SK-N-SH (cell line): ENCODE results near the gene EIF2B4. TPM values are rescaled to one million over a fixed set of nuclear protein-coding genes. Genes with fewer than 3 reads are reported as not detected.
A peak's percentile ranks its signal among the peaks of the same experiment; 100 is the strongest.

Experiments
- CTCF ChIA-PET: fragments of 300-600, 350-600 bp; formaldehyde crosslinking; extraction: SDS; loops from one replicate; lab custom pipeline; 2021; lab: Yijun Ruan, JAX
- POLR2A ChIA-PET: fragments of 350-600 bp; sonication (Branson Sonifier 250); formaldehyde crosslinking; extraction: SDS; loops from one replicate; lab custom pipeline; 2020; ENCODE audit warnings: antibody characterized with exemption, inconsistent platforms; lab: Yijun Ruan, JAX
- DNase-seq: peaks from one replicate; pipeline ENCODE4 v3.0.0; 2012
- H2AFZ ChIP-seq: fragments of 200-600 bp; sonication (generic); 2 replicates; pipeline ENCODE4 v1.8.1; 2016; ENCODE audit warnings: antibody characterized with exemption, mild to moderate bottlenecking, low read depth
- H3F3A ChIP-seq: fragments of 200-600 bp; sonication (generic); replicated peaks from 2 replicates; pipeline ENCODE3; 2016; ENCODE audit warnings: antibody characterized with exemption, mild to moderate bottlenecking; ENCODE audit not compliant: insufficient read depth
- H3K27ac ChIP-seq, 2 experiments: fragments of 200-500 bp in 1 of 2; fragments of 200-600 bp in 1 of 2; sonication (Bioruptor generic) in 1 of 2; sonication (generic), shearing (Covaris generic) in 1 of 2; 2 replicates each; pipeline versions ENCODE4 v1.5.1 to v1.6.1; 2014 to 2016; ENCODE audit warnings: low read depth in 2 of 2, inconsistent platforms in 1 of 2, low read length in 1 of 2, mild to moderate bottlenecking in 1 of 2, mixed read lengths in 1 of 2
- H3K27me3 ChIP-seq: fragments of 200-600 bp; sonication (generic), shearing (Covaris generic); 2 replicates; pipeline ENCODE4 v1.6.1; 2016; ENCODE audit warnings: mixed run types; ENCODE audit not compliant: insufficient read depth
- H3K36me3 ChIP-seq, 2 experiments: fragments of 200-500 bp in 1 of 2; fragments of 200-600 bp in 1 of 2; sonication (Bioruptor generic) in 1 of 2; sonication (generic) in 1 of 2; replicated peaks in 1 of 2; 2 replicates each; pipeline versions ENCODE3 to v1.5.1; 2014 to 2016; ENCODE audit warnings: low read length in 1 of 2, mild to moderate bottlenecking in 1 of 2; ENCODE audit not compliant: insufficient read depth in 2 of 2, control insufficient read depth in 1 of 2
- H3K4me1 ChIP-seq, 2 experiments: fragments of 200-500 bp in 1 of 2; fragments of 200-600 bp in 1 of 2; sonication (Bioruptor generic) in 1 of 2; sonication (generic), shearing (Covaris generic) in 1 of 2; 2 replicates each; pipeline versions ENCODE4 v1.5.1 to v1.6.1; 2014 to 2016; ENCODE audit warnings: low read depth in 1 of 2, low read length in 1 of 2, mixed run types in 1 of 2; ENCODE audit not compliant: insufficient read depth in 2 of 2, control insufficient read depth in 1 of 2
- H3K4me2 ChIP-seq: fragments of 200-600 bp; sonication (generic), shearing (Covaris generic); 2 replicates; pipeline ENCODE4 v1.6.1; 2017; ENCODE audit warnings: mixed run types
- H3K4me3 ChIP-seq, 2 experiments: fragments of 200-500 bp in 1 of 2; fragments of 200-600 bp in 1 of 2; sonication (Bioruptor generic) in 1 of 2; sonication (generic), shearing (Covaris generic) in 1 of 2; 2 replicates each; pipeline versions ENCODE4 v1.5.1 to v1.8.1; 2014 to 2016; ENCODE audit warnings: low read depth in 2 of 2, inconsistent platforms in 1 of 2, low read length in 1 of 2, mild to moderate bottlenecking in 1 of 2, mixed read lengths in 1 of 2, moderate library complexity in 1 of 2
- H3K79me2 ChIP-seq: fragments of 200-600 bp; sonication (generic); 2 replicates; pipeline ENCODE4 v1.8.1; 2017; ENCODE audit warnings: mild to moderate bottlenecking; ENCODE audit not compliant: insufficient read depth
- H3K9ac ChIP-seq: fragments of 200-600 bp; sonication (generic); 2 replicates; pipeline ENCODE4 v1.6.1; 2017; ENCODE audit warnings: mixed run types
- H3K9me2 ChIP-seq: fragments of 200-600 bp; sonication (generic); 2 replicates; pipeline ENCODE4 v1.6.1; 2017; ENCODE audit warnings: mixed run types
- H3K9me3 ChIP-seq: fragments of 200-600 bp; sonication (generic); 2 replicates; pipeline ENCODE4 v1.6.1; 2017; ENCODE audit warnings: mixed run types, mild to moderate bottlenecking, moderate library complexity
- H4K20me1 ChIP-seq: fragments of 200-600 bp; sonication (generic); 2 replicates; pipeline ENCODE4 v1.6.1; 2017; ENCODE audit warnings: mild to moderate bottlenecking, mixed run types; ENCODE audit not compliant: insufficient read depth
- CHD2 ChIP-seq: fragments of 150-350 bp; IDR thresholded peaks from 2 replicates; pipeline ENCODE4 v1.6.1; 2018; ENCODE audit warnings: low read length; ENCODE audit not compliant: partially characterized antibody
- ELF1 ChIP-seq: IDR thresholded peaks from 2 replicates; pipeline ENCODE4 v1.4.0; 2012
- EP300 ChIP-seq, 2 experiments: IDR thresholded peaks; 2 replicates each; pipeline versions ENCODE4 v1.4.0 to v1.6.1; 2012; ENCODE audit warnings: borderline replicate concordance in 1 of 2, low read depth in 1 of 2, low read length in 1 of 2
- FOSL2 ChIP-seq: IDR thresholded peaks from 2 replicates; pipeline ENCODE4 v1.4.0; 2012; ENCODE audit warnings: low read depth, mild to moderate bottlenecking, moderate library complexity, borderline replicate concordance
- JUND ChIP-seq: IDR thresholded peaks from 2 replicates; pipeline ENCODE4 v1.4.0; 2012
- MAX ChIP-seq: IDR thresholded peaks from 2 replicates; pipeline ENCODE4 v1.4.0; 2012; ENCODE audit warnings: low read depth
- NFIC ChIP-seq: IDR thresholded peaks from 2 replicates; pipeline ENCODE4 v1.4.0; 2012; ENCODE audit warnings: borderline replicate concordance
- POLR2AphosphoS5 ChIP-seq: IDR thresholded peaks from 2 replicates; pipeline ENCODE4 v1.6.1; 2012; ENCODE audit warnings: low read depth, low read length
- RCOR1 ChIP-seq: fragments of 150-350 bp; IDR thresholded peaks from 2 replicates; pipeline ENCODE4 v1.6.1; 2017; ENCODE audit warnings: antibody characterized with exemption, low read length
- REST ChIP-seq: IDR thresholded peaks from 2 replicates; pipeline ENCODE4 v1.6.1; 2012; ENCODE audit warnings: mild to moderate bottlenecking, low read depth, low read length, moderate library complexity
- RXRA ChIP-seq: IDR thresholded peaks from 2 replicates; pipeline ENCODE4 v1.4.0; 2012; ENCODE audit warnings: low read depth, mild to moderate bottlenecking, borderline replicate concordance
- SIN3A ChIP-seq: IDR thresholded peaks from 2 replicates; pipeline ENCODE4 v1.6.1; 2012; ENCODE audit warnings: low read depth, mild to moderate bottlenecking, low read length, moderate library complexity, borderline replicate concordance
- SMC3 ChIP-seq: IDR thresholded peaks from 2 replicates; pipeline ENCODE4 v1.6.1; 2012; ENCODE audit warnings: low read depth, low read length, improper control_type of control experiment
- TAF1 ChIP-seq: IDR thresholded peaks from 2 replicates; pipeline ENCODE4 v1.6.1; 2012; ENCODE audit warnings: low read depth, mild to moderate bottlenecking, low read length, moderate library complexity, borderline replicate concordance
- TCF12 ChIP-seq: IDR thresholded peaks from 2 replicates; pipeline ENCODE4 v1.4.0; 2012
- TEAD4 ChIP-seq: IDR thresholded peaks from 2 replicates; pipeline ENCODE4 v1.4.0; 2012; ENCODE audit warnings: mild to moderate bottlenecking, borderline replicate concordance; ENCODE audit not compliant: insufficient read depth
- USF1 ChIP-seq: IDR thresholded peaks from 2 replicates; pipeline ENCODE4 v1.4.0; 2012; ENCODE audit warnings: low read depth, borderline replicate concordance
- WGBS: methylation state at CpG from one replicate; pipeline ENCODE4 v1.1.6; 2017; ENCODE audit warnings: low lambda C conversion rate; 5-methylcytosine and 5-hydroxymethylcytosine counted together
- polyA plus RNA-seq, 3 experiments: library from polyadenylated mRNA; depleted of rRNA; stranded (reverse); fragments of >200 nt; gene quantifications; 2 replicates each; pipeline ENCODE4 v1.2.3, GENCODE V29; 2012
- TF ChIP-seq, protein P1 (sequence below): fragments of 200-600 bp; sonication (generic); IDR thresholded peaks from 2 replicates; pipeline ENCODE4 v1.6.1; 2017; ENCODE audit warnings: antibody characterized with exemption, mild to moderate bottlenecking, moderate library complexity

EIF2B4 gene
- polyA plus RNA-seq, 1 of the 3 experiments (the other 2 are of a cell fraction): 51.7 TPM

DNA sequence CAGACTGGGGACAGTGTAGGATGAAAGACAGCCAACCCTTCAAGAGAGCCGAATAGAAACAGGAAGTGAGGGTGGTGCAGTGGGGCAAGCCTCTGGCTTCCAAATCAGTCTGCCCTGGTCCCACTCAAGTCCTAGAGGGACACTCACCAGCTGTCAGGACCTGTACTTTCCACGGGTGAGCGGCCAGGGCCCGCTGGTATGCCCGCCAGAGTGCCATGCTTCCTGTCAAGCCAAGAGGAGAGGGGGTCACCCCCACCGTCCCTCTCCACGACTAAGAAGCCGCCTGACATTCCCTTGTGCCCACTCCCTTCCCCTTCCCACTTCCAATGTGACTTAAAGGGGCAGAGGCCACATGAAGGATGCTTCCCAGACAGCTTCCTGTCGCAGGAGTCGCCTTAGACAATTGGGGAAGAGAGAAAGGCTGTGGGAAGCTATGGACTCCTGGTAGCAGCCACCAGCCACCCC, 47.8 kb downstream of the EIF2B4 start:
- peaks cover 28% of the 10 kb centered on the region; the same call in 1 of the 2 replicates for H3K79me2 ChIP-seq
- DNase-seq: peak; percentile 49
- ChIA-PET POLR2A (interaction anchor here (0.6 to 2.8 kb wide), 14 partner anchors 8 to 251 kb away, joined by 3 to 16 read pairs (median 5); partner anchors contain the start of genes EIF2B4, GTF3C2, NRBP1 and OST4), CTCF (interaction anchor here (0.8 to 2.8 kb wide), 6 partner anchors 9 to 93 kb away, joined by 3 to 27 read pairs (median 10); partner anchors contain the start of gene EIF2B4)
- no peaks in the 10 kb centered on the region for H4K20me1 ChIP-seq
- TF ChIP-seq EP300 (IDR thresholded peaks at IDR 0.05; ENCODE audit: borderline replicate concordance in 1 of 2, low read depth in 1 of 2, low read length in 1 of 2) (no peak), TCF12 (no peak), RXRA (no peak), TEAD4 (no peak), FOSL2 (no peak), ELF1 (peak; percentile 6; the same call in 1 of the 2 replicates), SIN3A (0 out of 2 replicates have a peak, but pooled peaks have one; percentile 42)
- no peaks in the 10 kb centered on the region for H3K9me2 ChIP-seq
- peak overlapping the region; percentile 90 to 98 for H3K27ac ChIP-seq
- peak overlapping the region; percentile 76 to 93 for H3K4me3 ChIP-seq
- peaks cover 9 to 24% of the 10 kb centered on the region in 2 experiments; a peak in 3 of 4 replicates for H3K4me1 ChIP-seq
- peak overlapping the region; percentile 93 for H3K4me2 ChIP-seq
- WGBS: under 1% methylated on average over 9 of the region's 10 CpGs
- no peaks in the 10 kb centered on the region for H3K9me3 ChIP-seq
- H3K27me3 ChIP-seq: no peaks in the 10 kb centered on the region
- peak overlapping the region; percentile 68 for H2AFZ ChIP-seq
- peaks cover 13% of the 10 kb centered on the region for H3F3A ChIP-seq
- H3K9ac ChIP-seq: peak overlapping the region; percentile 90
- H3K36me3 ChIP-seq: peaks cover 3 to 18% of the 10 kb centered on the region in 2 experiments

DNA sequence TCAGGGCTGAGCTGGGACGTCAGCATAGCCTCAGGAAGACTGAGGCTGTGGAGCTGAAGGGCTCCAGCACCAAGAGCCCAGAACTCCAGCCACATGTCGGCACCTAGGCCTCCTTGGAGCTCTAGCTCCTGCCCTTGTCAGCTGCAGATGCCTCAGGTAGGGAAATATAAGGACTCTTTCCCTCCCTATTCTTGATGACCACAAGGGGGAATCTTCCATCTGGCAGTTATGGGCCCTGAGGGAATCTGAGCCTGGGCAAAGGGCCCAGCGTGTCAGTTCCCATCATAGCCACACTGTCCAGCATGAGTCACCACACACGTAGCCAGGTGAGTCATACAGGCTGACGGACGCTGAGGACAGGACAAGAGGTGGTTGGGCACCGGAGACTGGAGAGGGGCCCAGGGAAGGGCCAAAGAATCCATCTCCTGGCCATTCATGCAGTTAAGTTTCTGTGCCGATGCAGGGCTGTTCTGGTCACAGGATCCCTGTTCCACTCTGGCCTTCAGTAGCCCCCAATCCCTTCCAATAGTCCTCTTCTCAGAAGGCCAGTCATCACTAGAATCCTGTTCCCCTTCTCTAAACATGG, 49.1 kb downstream of the EIF2B4 start:
- Histone ChIP-seq H3K4me3 (peak overlapping the region in 1 of 2 experiments; percentile 76; a peak in 2 of 4 replicates), H2AFZ (no peak overlapping the region), H3K9ac (peak overlapping the region; percentile 90; the same call in 1 of the 2 replicates), H3K27ac (peak overlapping the region; percentile 90 to 98), H4K20me1 (no peaks in the 10 kb centered on the region), H3K4me2 (peak overlapping the region; percentile 93), H3K79me2 (peaks cover 28% of the 10 kb centered on the region; the same call in 1 of the 2 replicates), H3F3A (peaks cover 13% of the 10 kb centered on the region), H3K36me3 (peaks cover 0 to 16% of the 10 kb centered on the region in 2 experiments), H3K9me2 (no peaks in the 10 kb centered on the region), H3K9me3 (no peaks in the 10 kb centered on the region), H3K27me3 (no peaks in the 10 kb centered on the region), H3K4me1 (peaks cover 9 to 33% of the 10 kb centered on the region in 2 experiments; a peak in 3 of 4 replicates)
- ChIA-PET POLR2A (no interaction called here), CTCF (interaction anchor here (0.6 to 3.5 kb wide), 7 partner anchors 9 to 236 kb away, joined by 3 to 27 read pairs (median 3); partner anchors contain the start of gene UCN)
- WGBS: 13% methylated on average over 8 of the region's 8 CpGs
- DNase-seq: peak; percentile 66
- TF ChIP-seq, protein P1, sequence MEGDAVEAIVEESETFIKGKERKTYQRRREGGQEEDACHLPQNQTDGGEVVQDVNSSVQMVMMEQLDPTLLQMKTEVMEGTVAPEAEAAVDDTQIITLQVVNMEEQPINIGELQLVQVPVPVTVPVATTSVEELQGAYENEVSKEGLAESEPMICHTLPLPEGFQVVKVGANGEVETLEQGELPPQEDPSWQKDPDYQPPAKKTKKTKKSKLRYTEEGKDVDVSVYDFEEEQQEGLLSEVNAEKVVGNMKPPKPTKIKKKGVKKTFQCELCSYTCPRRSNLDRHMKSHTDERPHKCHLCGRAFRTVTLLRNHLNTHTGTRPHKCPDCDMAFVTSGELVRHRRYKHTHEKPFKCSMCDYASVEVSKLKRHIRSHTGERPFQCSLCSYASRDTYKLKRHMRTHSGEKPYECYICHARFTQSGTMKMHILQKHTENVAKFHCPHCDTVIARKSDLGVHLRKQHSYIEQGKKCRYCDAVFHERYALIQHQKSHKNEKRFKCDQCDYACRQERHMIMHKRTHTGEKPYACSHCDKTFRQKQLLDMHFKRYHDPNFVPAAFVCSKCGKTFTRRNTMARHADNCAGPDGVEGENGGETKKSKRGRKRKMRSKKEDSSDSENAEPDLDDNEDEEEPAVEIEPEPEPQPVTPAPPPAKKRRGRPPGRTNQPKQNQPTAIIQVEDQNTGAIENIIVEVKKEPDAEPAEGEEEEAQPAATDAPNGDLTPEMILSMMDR: peak; percentile 70
- TF ChIP-seq JUND (peak; percentile 100), CHD2 (peak; percentile 36), POLR2AphosphoS5 (peak; percentile 94), SMC3 (no peak; the same call in 1 of the 2 replicates), REST (peak; percentile 57; the same call in 1 of the 2 replicates), TAF1 (peak; percentile 58; the same call in 1 of the 2 replicates), TEAD4 (no peak), RCOR1 (peak; percentile 22; the same call in 1 of the 2 replicates), USF1 (no peak), NFIC (peak; percentile 97), MAX (peak; percentile 77)
